Transverse colon (tissue), 4 donors: ENCODE measurements around the gene SCAPER. TPM values are rescaled to one million over a fixed set of nuclear protein-coding genes. Genes with fewer than 3 reads are reported as not detected.

Experiments
- DNase-seq: peaks from one replicate; pipeline ENCODE4 v3.0.0-alpha.2; 2019
- H3K27ac ChIP-seq, 4 donors: fragments of 200-600 bp; sonication (generic); 2 replicates each; pipeline ENCODE4 v1.5.1; 2016 to 2018; ENCODE audit warnings: inconsistent platforms in 4 of 4
- H3K27me3 ChIP-seq: fragments of 200-600 bp; sonication (generic); 2 replicates; pipeline ENCODE4 v1.5.1; 2017; ENCODE audit warnings: inconsistent platforms
- H3K36me3 ChIP-seq, 4 donors: fragments of 200-600 bp; sonication (generic); 2 replicates each; pipeline ENCODE4 v1.5.1; 2017 to 2019; ENCODE audit warnings: inconsistent platforms in 4 of 4
- H3K4me1 ChIP-seq, 4 donors: fragments of 200-600 bp; sonication (generic); 2 replicates each; pipeline ENCODE4 v1.5.1; 2017 to 2020; ENCODE audit warnings: inconsistent platforms in 4 of 4
- H3K4me3 ChIP-seq, 4 donors: fragments of 200-600 bp; sonication (generic); 1 replicate in 1 of 4; 2 replicates in 3 of 4; pipeline versions ENCODE4 v1.5.1 to v1.6.1; 2017 to 2019; ENCODE audit warnings: inconsistent platforms in 4 of 4
- H3K9me3 ChIP-seq, 2 donors: fragments of 200-600 bp; sonication (generic); 2 replicates each; pipeline ENCODE4 v1.5.1; 2017 to 2019; ENCODE audit warnings: inconsistent platforms in 2 of 2
- EP300 ChIP-seq: sonication (generic); formaldehyde crosslinking; IDR thresholded peaks from one replicate; pipeline ENCODE4 v1.6.1; 2017; ENCODE audit warnings: antibody characterized with exemption, low read depth
- POLR2A ChIP-seq: fragments of 450-650 bp; IDR thresholded peaks from one replicate; pipeline ENCODE4 v1.6.1; 2016; ENCODE audit warnings: antibody characterized with exemption, mild to moderate bottlenecking, moderate library complexity
- POLR2AphosphoS5 ChIP-seq, 3 donors: sonication (generic); formaldehyde crosslinking; IDR thresholded peaks; one replicate each; pipeline ENCODE4 v1.6.1; 2016; ENCODE audit warnings: antibody characterized with exemption in 3 of 3
- WGBS, 2 donors: methylation state at CpG; one replicate each; pipeline ENCODE4 v1.1.5; 2018; ENCODE audit warnings: low coverage in 1 of 2; 5-methylcytosine and 5-hydroxymethylcytosine counted together
- in situ Hi-C, 4 donors: fragments of 200-750 bp; cut with MboI; loops; one replicate each; pipeline versions ENCODE4 v1.15.0 to v1.15.1; 2017; ENCODE audit warnings: low sequenced_read_pairs in 3 of 4, low pct_ligation_motif_present in 1 of 4, low pct_unique_long_range_greater_than_20kb in 1 of 4
- intact Hi-C: fragments of 100-400 bp; cut with DNase I; formaldehyde crosslinking; loops from one replicate; pipeline ENCODE4 v1.15.1; 2023; ENCODE audit warnings: low total_unique reads
- total RNA-seq, 4 donors: library from RNA; depleted of rRNA; stranded (reverse); fragments of >200 nt; gene quantifications; one replicate each; pipeline ENCODE4 v1.1.0, GENCODE V29; 2016
- TF ChIP-seq, protein P1 (sequence below), 5 experiments: fragments of 200-600 bp in 3 of 5; fragments of 450-650 bp in 2 of 5; sonication (generic) in 3 of 5; IDR thresholded peaks; 1 replicate in 2 of 5; 2 replicates in 3 of 5; pipeline ENCODE4 v1.5.1; 2016 to 2017; ENCODE audit warnings: antibody characterized with exemption in 5 of 5, inconsistent platforms in 3 of 5, mild to moderate bottlenecking in 2 of 5, moderate library complexity in 1 of 5

Gene SCAPER
- total RNA-seq, 4 donors from 2014 or later = 31.8 to 121 (median 48.7) TPM

DNA sequence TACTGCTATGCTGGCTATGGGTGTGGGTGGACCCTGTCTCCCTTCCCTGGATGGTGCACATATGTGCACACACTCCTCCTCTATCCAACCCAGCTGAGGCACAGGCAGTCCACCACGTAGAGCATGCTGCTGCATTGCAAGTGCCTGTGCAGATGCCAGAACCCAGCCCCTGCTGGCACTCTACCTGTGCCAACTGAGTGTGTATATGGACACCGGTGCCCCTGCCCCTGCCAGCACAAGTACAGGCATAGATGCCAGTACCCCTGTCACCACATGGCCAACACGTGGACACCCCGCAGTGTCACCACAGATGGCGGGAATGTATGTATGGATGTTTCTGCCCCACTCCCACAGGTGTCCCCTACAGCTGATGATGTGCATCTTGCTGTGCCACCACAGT is 352.0 kb downstream of the SCAPER start:
- Histone ChIP-seq H3K27ac (no peak overlapping the region), H3K4me1 (no peaks in the 10 kb centered on the region), H3K9me3 (no peaks in the 10 kb centered on the region), H3K4me3 (no peak overlapping the region), H3K36me3 (no peaks in the 10 kb centered on the region), H3K27me3 (no peaks in the 10 kb centered on the region)
- TF ChIP-seq, protein P1, sequence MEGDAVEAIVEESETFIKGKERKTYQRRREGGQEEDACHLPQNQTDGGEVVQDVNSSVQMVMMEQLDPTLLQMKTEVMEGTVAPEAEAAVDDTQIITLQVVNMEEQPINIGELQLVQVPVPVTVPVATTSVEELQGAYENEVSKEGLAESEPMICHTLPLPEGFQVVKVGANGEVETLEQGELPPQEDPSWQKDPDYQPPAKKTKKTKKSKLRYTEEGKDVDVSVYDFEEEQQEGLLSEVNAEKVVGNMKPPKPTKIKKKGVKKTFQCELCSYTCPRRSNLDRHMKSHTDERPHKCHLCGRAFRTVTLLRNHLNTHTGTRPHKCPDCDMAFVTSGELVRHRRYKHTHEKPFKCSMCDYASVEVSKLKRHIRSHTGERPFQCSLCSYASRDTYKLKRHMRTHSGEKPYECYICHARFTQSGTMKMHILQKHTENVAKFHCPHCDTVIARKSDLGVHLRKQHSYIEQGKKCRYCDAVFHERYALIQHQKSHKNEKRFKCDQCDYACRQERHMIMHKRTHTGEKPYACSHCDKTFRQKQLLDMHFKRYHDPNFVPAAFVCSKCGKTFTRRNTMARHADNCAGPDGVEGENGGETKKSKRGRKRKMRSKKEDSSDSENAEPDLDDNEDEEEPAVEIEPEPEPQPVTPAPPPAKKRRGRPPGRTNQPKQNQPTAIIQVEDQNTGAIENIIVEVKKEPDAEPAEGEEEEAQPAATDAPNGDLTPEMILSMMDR (IDR thresholded peaks at IDR 0.05) = no peak
- TF ChIP-seq POLR2AphosphoS5 (IDR thresholded peaks at IDR 0.05) (no peak), EP300 (no peak), POLR2A (no peak)
- in situ Hi-C loops = no loop called here
- intact Hi-C loops = no loop called here
- WGBS, 2 donors = 98% methylated on average over 4 of the region's 5 CpGs; no CpG with 5 or more reads in 1 of the 2 donors
- no peak for DNase-seq

DNA sequence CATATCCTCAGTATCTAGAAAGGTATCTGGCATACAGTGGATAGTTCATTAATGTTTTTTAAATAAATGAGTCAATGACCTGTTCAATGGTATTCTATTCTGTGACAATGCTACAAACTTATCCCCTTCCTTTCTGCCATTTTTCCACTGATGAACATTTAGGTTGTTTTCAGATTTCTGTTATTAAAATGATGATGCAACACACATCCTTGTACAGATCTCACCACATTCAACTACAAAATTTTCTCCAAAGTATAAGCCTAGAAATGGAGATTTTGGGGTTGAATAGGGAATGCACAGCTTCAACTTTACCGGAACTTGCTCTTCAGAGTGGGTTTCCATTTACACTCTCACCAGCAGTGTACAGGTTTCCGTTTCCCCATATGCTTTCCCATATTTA is 358.3 kb downstream of the SCAPER start:
- no peaks in the 10 kb centered on the region for H3K36me3 ChIP-seq
- no peak overlapping the region for H3K4me3 ChIP-seq
- 91 to 100% methylated on average over 2 of the region's 2 CpGs for WGBS, 2 donors
- no peaks in the 10 kb centered on the region for H3K27me3 ChIP-seq
- H3K27ac ChIP-seq = no peak overlapping the region
- intact Hi-C loops = no loop called here
- in situ Hi-C loops = no loop called here
- no peaks in the 10 kb centered on the region for H3K4me1 ChIP-seq
- no peaks in the 10 kb centered on the region for H3K9me3 ChIP-seq
- no peak for DNase-seq
- no peak for TF ChIP-seq POLR2A
- TF ChIP-seq EP300 = no peak
- TF ChIP-seq, protein P1 (IDR thresholded peaks at IDR 0.05) = no peak
- TF ChIP-seq POLR2AphosphoS5 (IDR thresholded peaks at IDR 0.05) = no peak

DNA sequence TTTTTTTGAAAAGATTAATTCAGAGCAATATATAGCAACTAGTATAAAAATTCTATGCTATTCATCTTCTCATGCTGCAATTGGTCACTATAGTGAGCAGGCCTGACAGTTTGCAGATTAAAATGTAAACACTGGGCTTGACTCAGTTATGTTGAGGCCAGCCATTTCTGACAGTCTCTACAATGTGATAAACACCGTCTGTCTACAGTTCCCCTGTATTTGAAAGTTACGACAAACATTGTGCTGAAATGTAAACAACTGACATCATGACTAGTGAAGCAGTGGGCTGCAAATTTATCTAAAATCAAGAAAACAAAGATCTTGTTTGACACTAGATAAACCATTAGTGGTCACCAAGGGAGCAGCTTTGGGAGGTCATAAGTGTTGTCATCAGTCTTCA is 371.1 kb downstream of the SCAPER start:
- no peak for DNase-seq
- no peaks in the 10 kb centered on the region for H3K27me3 ChIP-seq
- in situ Hi-C loops (no loop called here), intact Hi-C loops (no loop called here)
- peaks cover 4 to 15% (median 5%) of the 10 kb centered on the region in 4 donors for H3K4me1 ChIP-seq
- WGBS, 2 donors = 54 to 72% methylated on average over 2 of the region's 2 CpGs
- TF ChIP-seq, protein P1 (IDR thresholded peaks at IDR 0.05) = no peak
- TF ChIP-seq POLR2AphosphoS5 (IDR thresholded peaks at IDR 0.05) = no peak
- no peak for TF ChIP-seq EP300
- no peak for TF ChIP-seq POLR2A
- no peaks in the 10 kb centered on the region for H3K9me3 ChIP-seq
- H3K27ac ChIP-seq = peak overlapping the region in 3 of 4 donors; percentile 15 to 62 (median 43)
- no peaks in the 10 kb centered on the region for H3K36me3 ChIP-seq
- H3K4me3 ChIP-seq = no peak overlapping the region

DNA sequence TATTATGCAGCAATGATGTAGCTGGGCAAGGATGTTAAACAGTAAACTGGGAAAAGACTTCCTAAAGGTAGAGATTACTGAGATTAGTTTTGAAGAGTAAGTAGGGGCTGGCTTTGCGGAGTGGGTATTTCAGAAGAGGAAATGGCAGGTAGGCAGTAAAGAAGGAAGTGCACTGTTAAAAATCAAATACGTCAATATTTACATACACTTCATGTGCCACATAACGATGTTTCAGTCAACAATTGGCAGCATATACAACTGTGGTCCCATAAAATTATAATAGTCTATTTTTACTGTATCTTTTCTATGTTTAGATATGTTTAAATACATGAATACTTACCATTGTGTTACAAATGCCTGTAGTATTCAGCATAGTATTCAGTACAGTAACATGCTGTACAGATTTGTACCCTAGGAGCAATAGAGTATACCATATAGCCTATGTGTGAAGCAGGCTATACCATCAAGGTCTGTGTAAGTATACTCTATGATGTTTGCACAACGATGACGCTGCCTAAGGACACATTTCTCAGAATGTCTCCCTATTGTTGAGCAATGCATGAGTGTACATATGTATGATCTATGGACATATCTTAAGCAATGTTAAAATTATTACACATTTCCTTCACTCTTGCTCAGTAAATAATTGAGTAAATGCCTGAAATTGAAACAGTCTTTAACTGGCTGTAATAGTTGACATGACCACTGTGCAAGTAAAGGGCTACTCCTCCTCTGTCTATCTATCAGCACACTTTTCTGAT is 371.9 kb downstream of the SCAPER start:
- no peak for DNase-seq
- Histone ChIP-seq H3K4me3 (no peak overlapping the region), H3K27me3 (no peaks in the 10 kb centered on the region), H3K4me1 (peaks cover 4 to 15% (median 5%) of the 10 kb centered on the region in 4 donors), H3K36me3 (no peaks in the 10 kb centered on the region), H3K9me3 (no peaks in the 10 kb centered on the region), H3K27ac (peak overlapping the region in 3 of 4 donors; percentile 21 to 62 (median 43))
- WGBS, 2 donors = 57 to 63% methylated on average over 3 to 5 of the region's 5 CpGs
- intact Hi-C loops (no loop called here), in situ Hi-C loops (no loop called here)
- TF ChIP-seq, protein P1 (IDR thresholded peaks at IDR 0.05) = no peak
- no peak for TF ChIP-seq EP300
- no peak for TF ChIP-seq POLR2A
- TF ChIP-seq POLR2AphosphoS5 (IDR thresholded peaks at IDR 0.05) = no peak
